KOPT-K1 (cell line): ENCODE results near the gene OR4K2.

Experiments
- H3K27ac ChIP-seq: fragments of 200-600 bp; sonication (generic); 2 replicates; pipeline ENCODE4 v1.5.1; 2016; ENCODE audit warnings: antibody characterized with exemption, mild to moderate bottlenecking, low read depth, low read length; ENCODE audit not compliant: poor library complexity, severe bottlenecking
- H3K36me3 ChIP-seq: fragments of 200-600 bp; sonication (generic); 2 replicates; pipeline ENCODE4 v1.5.1; 2017; ENCODE audit warnings: antibody characterized with exemption, mild to moderate bottlenecking, low read length, moderate library complexity; ENCODE audit not compliant: insufficient read depth
- H3K9me3 ChIP-seq: fragments of 200-600 bp; sonication (generic); 2 replicates; pipeline ENCODE4 v1.5.1; 2017; ENCODE audit warnings: antibody characterized with exemption, low read length, mild to moderate bottlenecking; ENCODE audit not compliant: insufficient read depth, poor library complexity, severe bottlenecking

The OR4K2 gene

GRCh38 chr14:19917955-19918518, 43.1 kb downstream of the OR4K2 start:
- Histone ChIP-seq H3K27ac (no peak overlapping the region), H3K36me3 (no peaks in the 10 kb centered on the region), H3K9me3 (no peaks in the 10 kb centered on the region)

DNA sequence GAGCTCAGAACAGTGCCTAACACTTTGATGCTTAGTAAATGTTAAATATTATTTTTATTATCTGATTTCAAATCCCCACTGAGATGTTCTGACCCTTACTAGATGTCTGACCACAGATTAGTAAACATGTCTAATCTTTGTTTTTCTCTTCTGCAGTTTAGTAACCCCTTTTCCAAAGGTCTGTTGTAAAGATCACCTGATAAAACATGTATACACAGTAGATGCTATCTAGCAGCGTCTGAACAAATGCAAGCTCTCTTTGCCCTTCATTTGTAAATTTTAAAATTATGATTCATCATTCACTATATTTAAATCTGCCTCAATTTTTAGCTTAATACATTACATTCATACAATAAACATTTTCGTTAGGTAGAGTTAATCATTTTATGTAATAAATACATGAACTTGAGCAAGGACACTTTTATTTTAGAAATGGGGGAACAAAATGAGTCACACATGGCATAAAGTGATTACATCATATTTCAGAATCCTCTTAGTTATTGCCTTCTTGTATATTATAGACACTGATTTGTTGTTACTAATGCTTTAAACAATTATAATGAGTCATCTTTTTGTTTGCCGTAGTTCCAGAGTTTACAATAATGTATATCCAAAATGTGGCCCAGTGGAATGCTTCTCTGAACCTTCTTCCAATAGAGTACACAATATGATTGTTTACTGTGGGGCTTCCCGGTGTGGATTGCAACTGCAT, 43.8 kb downstream of the OR4K2 start:
- no peaks in the 10 kb centered on the region for H3K9me3 ChIP-seq
- H3K36me3 ChIP-seq = no peaks in the 10 kb centered on the region
- H3K27ac ChIP-seq = no peak overlapping the region

DNA sequence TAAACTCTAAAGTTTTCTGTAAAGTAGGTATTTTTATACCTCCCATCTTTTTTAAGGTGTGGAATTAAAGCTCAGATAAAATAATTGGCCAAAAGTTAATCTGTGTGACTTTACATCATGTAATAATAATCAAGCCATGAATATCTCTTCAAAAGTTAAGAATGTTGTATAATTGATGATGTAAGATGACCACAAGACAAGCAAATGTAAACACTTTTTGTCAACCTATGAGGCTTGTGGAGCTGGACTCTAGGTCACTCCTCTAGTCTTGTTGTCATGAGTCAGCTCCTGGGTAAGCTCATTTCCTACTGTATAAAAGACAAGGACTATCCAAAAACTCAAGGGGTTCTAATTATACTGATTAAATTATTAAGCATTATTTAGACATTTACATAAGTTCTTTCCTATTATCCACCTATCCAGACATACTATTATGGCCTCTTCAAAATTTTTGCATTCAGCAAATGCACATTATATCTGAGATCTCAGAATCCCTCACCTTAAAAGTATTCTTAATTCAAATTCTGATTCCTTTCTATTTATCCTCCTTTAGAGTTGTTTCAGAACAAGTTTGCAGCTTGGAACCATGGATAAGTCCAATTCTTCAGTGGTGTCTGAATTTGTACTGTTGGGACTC, 45.2 kb downstream of the OR4K2 start, which contains the start of gene OR4K5:
Gene OR4K5, plus strand, starts transcription at position 587 of the 637 bp plus-strand sequence. Its CDS starts 0 bp downstream, at position 587.
- Histone ChIP-seq H3K27ac (no peak within 1 kb of the TSS), H3K9me3 (no peaks in the 10 kb centered on the region)

DNA sequence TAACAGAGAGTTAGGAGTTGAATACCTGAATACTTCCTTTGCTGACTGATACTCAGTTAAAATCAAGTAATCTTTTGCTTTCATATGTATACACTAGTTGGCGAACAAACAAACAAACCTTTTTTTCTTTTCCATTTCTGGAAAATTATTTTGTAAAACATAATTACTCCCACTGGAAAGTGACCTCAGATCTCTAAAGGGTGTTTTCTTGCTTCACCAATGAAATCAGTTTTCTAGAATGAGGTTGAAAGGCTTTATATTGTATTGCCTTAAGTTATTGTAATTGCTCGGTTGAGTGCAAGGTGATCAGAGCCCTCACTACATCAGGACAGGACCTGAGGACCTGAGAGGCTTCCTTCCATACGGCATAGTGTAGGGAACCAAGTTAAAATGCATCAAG, 55.7 kb downstream of the OR4K2 start, which contains the start of gene OR4K1:
Gene OR4K1, plus strand, starts transcription at position 301 of the 400 bp plus-strand sequence. CDS start 4,750 bp downstream, outside the sequence.
- Histone ChIP-seq H3K9me3 (no peaks in the 10 kb centered on the region), H3K27ac (no peak within 1 kb of the TSS)

More for the DNA sequence above, 45.2 kb downstream of the OR4K2 start, which contains the start of gene OR4K5:
- H3K36me3 ChIP-seq = no peaks in the 10 kb centered on the region

More for the DNA sequence above, 55.7 kb downstream of the OR4K2 start, which contains the start of gene OR4K1:
- H3K36me3 ChIP-seq = no peaks in the 10 kb centered on the region
